ENCODE measurements around the gene OXLD1.
A peak's percentile ranks its signal among the peaks of the same experiment; 100 is the strongest.

The OXLD1 gene

GRCh38 chr17:81701288-81702071 is 35.1 kb upstream of the OXLD1 start:
- DNase-seq, result no peak

GRCh38 chr17:81700353-81701287 is 34.2 kb upstream of the OXLD1 start:
- no peak for DNase-seq

GRCh38 chr17:81697261-81698044 is 31.0 kb upstream of the OXLD1 start:
- no peak for DNase-seq

- no peak for DNase-seq
Observed at GRCh38 chr17:81696218-81696941, 30.0 kb upstream of the OXLD1 start.

GRCh38 chr17:81695801-81696200 is 29.4 kb upstream of the OXLD1 start:
- no peak for DNase-seq

- DNase-seq, result no peak
Observed at GRCh38 chr17:81695211-81695610, 28.8 kb upstream of the OXLD1 start.

- DNase-seq, result no peak
Observed at GRCh38 chr17:81694810-81695209, 28.4 kb upstream of the OXLD1 start.

- no peak for DNase-seq
Observed at GRCh38 chr17:81693509-81694210, 27.3 kb upstream of the OXLD1 start.

GRCh38 chr17:81691608-81692007 is 25.2 kb upstream of the OXLD1 start:
- DNase-seq, result no peak

- no peak for DNase-seq
Observed at GRCh38 chr17:81691196-81691595, 24.8 kb upstream of the OXLD1 start.

- no peak for DNase-seq
Observed at GRCh38 chr17:81690549-81690948, 24.1 kb upstream of the OXLD1 start.

- no peak for DNase-seq
Observed at GRCh38 chr17:81690066-81690465, 23.7 kb upstream of the OXLD1 start.

- DNase-seq, result no peak
Observed at GRCh38 chr17:81688616-81689015, 22.2 kb upstream of the OXLD1 start.

- no peak for DNase-seq
Observed at GRCh38 chr17:81687770-81688541, 21.6 kb upstream of the OXLD1 start.

- DNase-seq, result no peak
Observed at GRCh38 chr17:81686614-81687013, 20.2 kb upstream of the OXLD1 start.

GRCh38 chr17:81685108-81685507 is 18.7 kb upstream of the OXLD1 start:
- no peak for DNase-seq

GRCh38 chr17:81684442-81684911 is 18.1 kb upstream of the OXLD1 start:
- no peak for DNase-seq

- peak; percentile 99 for DNase-seq
Observed at GRCh38 chr17:81683584-81684441, 17.4 kb upstream of the OXLD1 start, which contains the start of the genes ARL16 and HGS. Gene ARL16, minus strand, starts transcription at chr17:81683797. Its CDS starts 44 bp downstream, at chr17:81683753. Gene HGS, plus strand, starts transcription at chr17:81684011. Its CDS starts 56 bp downstream, at chr17:81684067.

GRCh38 chr17:81683208-81683583 is 16.8 kb upstream of the OXLD1 start:
- DNase-seq, result no peak

All from right forelimb (tissue), 1 donor.